Body of pancreas (tissue), 4 donors: ENCODE data around the gene CBR1.

Experiments
- POLR2A ChIP-seq, 3 donors: fragments of 450-650 bp; IDR thresholded peaks; one replicate each; pipeline ENCODE4 v1.6.1; 2016; ENCODE audit warnings: antibody characterized with exemption in 3 of 3, mild to moderate bottlenecking in 2 of 3
- TF ChIP-seq, protein P1 (sequence below), 7 experiments: fragments of 450-650 bp in 4 of 7; fragments of 200-600 bp in 3 of 7; sonication (generic) in 3 of 7; IDR thresholded peaks; one replicate each; pipeline ENCODE4 v1.5.1; 2016 to 2019; ENCODE audit warnings: antibody characterized with exemption in 7 of 7

DNA sequence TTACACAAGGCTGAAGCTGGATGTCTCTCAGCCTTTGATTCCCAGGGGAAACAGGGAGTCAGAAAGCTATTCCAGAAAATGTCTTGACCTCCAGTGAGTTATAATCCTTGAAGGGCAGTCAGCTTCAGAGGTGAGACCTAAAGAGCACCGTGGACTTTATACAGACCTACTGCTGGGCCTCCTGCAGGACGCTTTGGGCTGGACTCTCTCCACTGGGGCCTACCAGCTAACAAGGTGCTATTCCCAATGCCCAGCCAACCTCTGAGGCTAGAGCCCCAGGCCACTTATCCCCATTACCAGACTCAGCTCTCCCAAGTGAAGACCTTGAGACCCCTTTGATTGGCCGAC, 16.1 kb upstream of the CBR1 start:
- TF ChIP-seq POLR2A (IDR thresholded peaks at IDR 0.05), result no peak
- TF ChIP-seq, protein P1, sequence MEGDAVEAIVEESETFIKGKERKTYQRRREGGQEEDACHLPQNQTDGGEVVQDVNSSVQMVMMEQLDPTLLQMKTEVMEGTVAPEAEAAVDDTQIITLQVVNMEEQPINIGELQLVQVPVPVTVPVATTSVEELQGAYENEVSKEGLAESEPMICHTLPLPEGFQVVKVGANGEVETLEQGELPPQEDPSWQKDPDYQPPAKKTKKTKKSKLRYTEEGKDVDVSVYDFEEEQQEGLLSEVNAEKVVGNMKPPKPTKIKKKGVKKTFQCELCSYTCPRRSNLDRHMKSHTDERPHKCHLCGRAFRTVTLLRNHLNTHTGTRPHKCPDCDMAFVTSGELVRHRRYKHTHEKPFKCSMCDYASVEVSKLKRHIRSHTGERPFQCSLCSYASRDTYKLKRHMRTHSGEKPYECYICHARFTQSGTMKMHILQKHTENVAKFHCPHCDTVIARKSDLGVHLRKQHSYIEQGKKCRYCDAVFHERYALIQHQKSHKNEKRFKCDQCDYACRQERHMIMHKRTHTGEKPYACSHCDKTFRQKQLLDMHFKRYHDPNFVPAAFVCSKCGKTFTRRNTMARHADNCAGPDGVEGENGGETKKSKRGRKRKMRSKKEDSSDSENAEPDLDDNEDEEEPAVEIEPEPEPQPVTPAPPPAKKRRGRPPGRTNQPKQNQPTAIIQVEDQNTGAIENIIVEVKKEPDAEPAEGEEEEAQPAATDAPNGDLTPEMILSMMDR (IDR thresholded peaks at IDR 0.05), result no peak
